Muscle of leg (tissue), 11 donors: ENCODE results near the gene BCL2. TPM values are rescaled to one million over a fixed set of nuclear protein-coding genes. Genes with fewer than 3 reads are reported as not detected.
"Not testable (repeated sequence)": the region's sequence is repeated elsewhere in the genome, so short reads cannot be mapped to it uniquely, and the experiment has no call there.

Source experiments
- DNase-seq: peaks from one replicate; pipeline ENCODE4 v3.0.0; 2013
- H3K27ac ChIP-seq: one replicate; pipeline ENCODE4 v1.5.1; 2013; ENCODE audit warnings: mild to moderate bottlenecking, low read length, control low read depth
- H3K27me3 ChIP-seq: one replicate; pipeline ENCODE4 v1.6.1; 2013; ENCODE audit warnings: low read length; ENCODE audit not compliant: control insufficient read depth, insufficient read depth
- H3K36me3 ChIP-seq: one replicate; pipeline ENCODE4 v1.6.1; 2013; ENCODE audit warnings: low read length; ENCODE audit not compliant: control insufficient read depth, insufficient read depth
- H3K4me1 ChIP-seq: one replicate; pipeline ENCODE4 v1.6.1; 2013; ENCODE audit warnings: low read length; ENCODE audit not compliant: control insufficient read depth, insufficient read depth
- H3K4me3 ChIP-seq: one replicate; pipeline ENCODE4 v1.5.1; 2013; ENCODE audit warnings: low read length, control low read depth
- H3K9me3 ChIP-seq: replicated peaks from 2 replicates; pipeline ENCODE4 v1.6.1; 2013; ENCODE audit warnings: low read depth, low read length; ENCODE audit not compliant: control insufficient read depth
- WGBS: methylation state at CpG from one replicate; pipeline ENCODE4 v1.1.5; 2013; ENCODE audit warnings: missing lambda C conversion rate; ENCODE audit not compliant: insufficient coverage; 5-methylcytosine and 5-hydroxymethylcytosine counted together
- polyA plus RNA-seq, 8 donors: library from polyadenylated mRNA; unstranded; fragments of 120-200 nt; gene quantifications; one replicate each; pipeline versions ENCODE4 v1.2.1 to v1.2.3, GENCODE V29; 2013; ENCODE audit warnings: inconsistent platforms in 1 of 8, low replicate concordance in 1 of 8; ENCODE audit not compliant: insufficient read length in 8 of 8, insufficient read depth in 1 of 8
- total RNA-seq: library from RNA; stranded (reverse); fragments of 120-200 nt; gene quantifications from one replicate; pipeline ENCODE4 v1.2.4, GENCODE V29; 2013

The BCL2 gene
- total and polyA plus RNA-seq, 9 donors, result 13.0 to 22.3 (median 16.5) TPM

GRCh38 chr18:63195326-63196159 lies 124.0 kb downstream of the BCL2 start:
- H3K27ac ChIP-seq, result no peak overlapping the region
- H3K4me3 ChIP-seq, result no peak overlapping the region
- WGBS, result no CpG with 5 or more reads among the region's 4 CpGs
- H3K4me1 ChIP-seq, result peaks cover 13% of the 10 kb centered on the region
- no peaks in the 10 kb centered on the region for H3K36me3 ChIP-seq
- no peaks in the 10 kb centered on the region for H3K9me3 ChIP-seq
- H3K27me3 ChIP-seq, result no peaks in the 10 kb centered on the region
- DNase-seq, result no peak

GRCh38 chr18:63192885-63193349 lies 126.7 kb downstream of the BCL2 start:
- peaks cover 15% of the 10 kb centered on the region for H3K4me1 ChIP-seq
- DNase-seq, result peak; percentile 63
- WGBS, result no CpG with 5 or more reads among the region's 3 CpGs

GRCh38 chr18:63192126-63192884 lies 127.3 kb downstream of the BCL2 start:
- Histone ChIP-seq H3K36me3 (no peaks in the 10 kb centered on the region), H3K27me3 (no peaks in the 10 kb centered on the region), H3K4me3 (no peak overlapping the region), H3K4me1 (peaks cover 15% of the 10 kb centered on the region), H3K27ac (peak overlapping the region; percentile 64), H3K9me3 (no peaks in the 10 kb centered on the region)
- no peak for DNase-seq
- 81% methylated on average over 2 of the region's 6 CpGs for WGBS

More at GRCh38 chr18:63192885-63193349, 126.7 kb downstream of the BCL2 start:
- H3K27me3 ChIP-seq, result no peaks in the 10 kb centered on the region
- H3K9me3 ChIP-seq, result no peaks in the 10 kb centered on the region
- no peak overlapping the region for H3K4me3 ChIP-seq
- peak overlapping the region; percentile 64 for H3K27ac ChIP-seq
- no peaks in the 10 kb centered on the region for H3K36me3 ChIP-seq

- no peak overlapping the region for H3K27ac ChIP-seq
Observed at GRCh38 chr18:63191413-63191812, 128.2 kb downstream of the BCL2 start.

GRCh38 chr18:63190838-63191237 lies 128.7 kb downstream of the BCL2 start:
- H3K27me3 ChIP-seq, H3K36me3 ChIP-seq, H3K4me3 ChIP-seq, H3K9me3 ChIP-seq, DNase-seq, H3K27ac ChIP-seq: not testable (repeated sequence)
- WGBS, result no CpG with 5 or more reads among the region's 2 CpGs
- peaks cover 13% of the 10 kb centered on the region for H3K4me1 ChIP-seq

More at GRCh38 chr18:63191413-63191812, 128.2 kb downstream of the BCL2 start:
- H3K36me3 ChIP-seq, result no peaks in the 10 kb centered on the region
- 17% methylated on average over 1 of the region's 1 CpG for WGBS
- no peak overlapping the region for H3K4me3 ChIP-seq
- H3K4me1 ChIP-seq, result peaks cover 13% of the 10 kb centered on the region
- H3K9me3 ChIP-seq, result no peaks in the 10 kb centered on the region
- DNase-seq, result no peak
- no peaks in the 10 kb centered on the region for H3K27me3 ChIP-seq

- Histone ChIP-seq H3K36me3 (no peaks in the 10 kb centered on the region), H3K4me1 (peaks cover 14% of the 10 kb centered on the region), H3K4me3 (no peak overlapping the region), H3K9me3 (no peaks in the 10 kb centered on the region), H3K27me3 (no peaks in the 10 kb centered on the region), H3K27ac (no peak overlapping the region)
- no CpG with 5 or more reads among the region's 2 CpGs for WGBS
- DNase-seq, result peak; percentile 43
Observed at GRCh38 chr18:63189817-63190216, 129.8 kb downstream of the BCL2 start.

- no peak for DNase-seq
- H3K4me1 ChIP-seq, result peaks cover 21% of the 10 kb centered on the region
- H3K4me3 ChIP-seq, result no peak overlapping the region
- H3K27ac ChIP-seq, result no peak overlapping the region
- H3K36me3 ChIP-seq, result no peaks in the 10 kb centered on the region
- no CpG with 5 or more reads among the region's 2 CpGs for WGBS
- H3K9me3 ChIP-seq, result no peaks in the 10 kb centered on the region
- H3K27me3 ChIP-seq, result no peaks in the 10 kb centered on the region
Observed at GRCh38 chr18:63189041-63189440, 130.5 kb downstream of the BCL2 start.

GRCh38 chr18:63187791-63188460 lies 131.6 kb downstream of the BCL2 start:
- peaks cover 33% of the 10 kb centered on the region for H3K4me1 ChIP-seq
- H3K4me3 ChIP-seq, result no peak overlapping the region
- no peaks in the 10 kb centered on the region for H3K9me3 ChIP-seq
- no peaks in the 10 kb centered on the region for H3K27me3 ChIP-seq
- peak overlapping the region; percentile 6 for H3K27ac ChIP-seq
- peak; percentile 60 for DNase-seq
- 60% methylated on average over 1 of the region's 6 CpGs for WGBS
- H3K36me3 ChIP-seq, result no peaks in the 10 kb centered on the region

GRCh38 chr18:63187223-63187574 lies 132.4 kb downstream of the BCL2 start:
- no peaks in the 10 kb centered on the region for H3K36me3 ChIP-seq
- peaks cover 34% of the 10 kb centered on the region for H3K4me1 ChIP-seq
- H3K4me3 ChIP-seq, result no peak overlapping the region
- no peaks in the 10 kb centered on the region for H3K27me3 ChIP-seq
- H3K9me3 ChIP-seq, result no peaks in the 10 kb centered on the region
- WGBS, result 80% methylated on average over 1 of the region's 2 CpGs
- DNase-seq, result no peak
- no peak overlapping the region for H3K27ac ChIP-seq
